WTC11 (cell line): ENCODE data around the gene RNF19B. TPM values are rescaled to one million over a fixed set of nuclear protein-coding genes. Genes with fewer than 3 reads are reported as not detected.

Source experiments
- ATAC-seq: fragments of 200-7000 bp; cut with Tn5 transposase; 2 replicates; pipeline ENCODE4 v1.10.0; 2021; ENCODE audit warnings: mild to moderate bottlenecking, moderate library complexity
- CTCF ChIA-PET: fragments of 300-600 bp; sonication (Branson Sonifier 250); formaldehyde crosslinking; loops from one replicate; lab custom pipeline; 2021; ENCODE audit warnings: antibody characterized with exemption; lab: Charles Lee
- POLR2A ChIA-PET: fragments of 350-600 bp; sonication (Branson Sonifier 250); formaldehyde crosslinking; loops from one replicate; lab custom pipeline; 2021; ENCODE audit warnings: antibody characterized with exemption; lab: Charles Lee
- DNase-seq: peaks from one replicate; pipeline ENCODE4 v3.0.0; 2021; ENCODE audit warnings: low spot score
- H3K27ac Mint-ChIP-seq: 2 replicates; pipeline ENCODE4 v1.8.0; 2021; ENCODE audit warnings: mixed read lengths
- H3K27me3 Mint-ChIP-seq: 2 replicates; pipeline ENCODE4 v1.8.0; 2021; ENCODE audit warnings: low read depth, mild to moderate bottlenecking, moderate library complexity, mixed read lengths
- H3K36me3 Mint-ChIP-seq: 2 replicates; pipeline ENCODE4 v1.8.0; 2021; ENCODE audit warnings: mixed read lengths
- H3K4me1 Mint-ChIP-seq: 2 replicates; pipeline ENCODE4 v1.8.0; 2022; ENCODE audit warnings: mixed read lengths
- H3K4me3 Mint-ChIP-seq: 2 replicates; pipeline ENCODE4 v1.8.0; 2021; ENCODE audit warnings: mild to moderate bottlenecking, moderate library complexity, mixed read lengths
- H3K9me3 Mint-ChIP-seq: 2 replicates; pipeline ENCODE4 v1.8.0; 2021; ENCODE audit warnings: mixed read lengths
- CREB1 ChIP-seq: sonication (generic); formaldehyde crosslinking; IDR thresholded peaks from 2 replicates; pipeline ENCODE4 v1.8.0; 2023; ENCODE audit warnings: mild to moderate bottlenecking, missing genetic modification reagents
- EMX1 ChIP-seq: fragments of 250-450 bp; sonication (Bioruptor Pico); IDR thresholded peaks from 2 replicates; pipeline ENCODE4 v1.8.0; 2021; ENCODE audit warnings: mild to moderate bottlenecking
- ESRRA ChIP-seq: sonication (generic); formaldehyde crosslinking; IDR thresholded peaks from 2 replicates; pipeline ENCODE4 v1.8.1; 2022; ENCODE audit warnings: mild to moderate bottlenecking, missing genetic modification reagents, borderline replicate concordance
- FOXK1 ChIP-seq: sonication (generic); formaldehyde crosslinking; IDR thresholded peaks from 2 replicates; pipeline ENCODE4 v1.8.0; 2022; ENCODE audit warnings: mild to moderate bottlenecking, moderate library complexity, missing genetic modification reagents
- FOXP1 ChIP-seq: sonication (generic); formaldehyde crosslinking; IDR thresholded peaks from 2 replicates; pipeline ENCODE4 v1.8.0; 2022; ENCODE audit warnings: missing genetic modification reagents, mild to moderate bottlenecking, moderate library complexity, borderline replicate concordance
- HMGA2 ChIP-seq: fragments of 250-450 bp; sonication (Bioruptor Pico); IDR thresholded peaks from 2 replicates; pipeline ENCODE4 v1.4.0; 2021; ENCODE audit warnings: mild to moderate bottlenecking, moderate library complexity
- KAT7 ChIP-seq: sonication (generic); formaldehyde crosslinking; IDR thresholded peaks from 2 replicates; pipeline ENCODE4 v1.8.1; 2023; ENCODE audit warnings: missing genetic modification reagents, mild to moderate bottlenecking, borderline replicate concordance
- NFATC4 ChIP-seq: fragments of 250-450 bp; sonication (Bioruptor Pico); IDR thresholded peaks from 2 replicates; pipeline ENCODE4 v1.9.0; 2021; ENCODE audit warnings: mild to moderate bottlenecking
- NFYB ChIP-seq: sonication (generic); formaldehyde crosslinking; conservative IDR thresholded peaks from 2 replicates; pipeline ENCODE4 v1.8.0; 2022; ENCODE audit warnings: low read depth, missing genetic modification reagents
- NR2C2 ChIP-seq: sonication (generic); formaldehyde crosslinking; IDR thresholded peaks from 2 replicates; pipeline ENCODE4 v1.8.0; 2022; ENCODE audit warnings: mild to moderate bottlenecking, missing genetic modification reagents
- SMAD4 ChIP-seq: sonication (generic); formaldehyde crosslinking; IDR thresholded peaks from 2 replicates; pipeline ENCODE4 v1.8.0; 2022; ENCODE audit warnings: mild to moderate bottlenecking, missing genetic modification reagents
- SP1 ChIP-seq: sonication (generic); formaldehyde crosslinking; conservative IDR thresholded peaks from 2 replicates; pipeline ENCODE4 v1.8.1; 2022; ENCODE audit warnings: missing genetic modification reagents
- TCF7 ChIP-seq: sonication (generic); formaldehyde crosslinking; IDR thresholded peaks from 2 replicates; pipeline ENCODE4 v1.8.0; 2022; ENCODE audit warnings: mild to moderate bottlenecking, low read depth, missing genetic modification reagents, moderate library complexity
- TEAD4 ChIP-seq: sonication (generic); formaldehyde crosslinking; IDR thresholded peaks from 2 replicates; pipeline ENCODE4 v1.8.0; 2022; ENCODE audit warnings: mild to moderate bottlenecking, missing genetic modification reagents
- TP53 ChIP-seq: sonication (generic); formaldehyde crosslinking; IDR thresholded peaks from 2 replicates; pipeline ENCODE4 v1.8.1; 2023; ENCODE audit warnings: mild to moderate bottlenecking, missing genetic modification reagents
- ZNF138 ChIP-seq: sonication (generic); formaldehyde crosslinking; conservative IDR thresholded peaks from 2 replicates; pipeline ENCODE4 v1.8.1; 2022; ENCODE audit warnings: mild to moderate bottlenecking, moderate library complexity, missing genetic modification reagents
- ZNF416 ChIP-seq: fragments of 250-450 bp; sonication (Bioruptor Pico); IDR thresholded peaks from 2 replicates; pipeline ENCODE4 v1.9.0; 2021; ENCODE audit warnings: mild to moderate bottlenecking, inconsistent platforms
- total RNA-seq: library from RNA; stranded (reverse); gene quantifications from 3 replicates; pipeline ENCODE4 v1.2.3, GENCODE V29; 2021
- TF ChIP-seq, protein P1 (sequence below): sonication (generic); formaldehyde crosslinking; IDR thresholded peaks from 2 replicates; pipeline ENCODE4 v1.8.1; 2023; ENCODE audit warnings: mild to moderate bottlenecking, missing genetic modification reagents
- TF ChIP-seq, protein P2 (sequence below): sonication (generic); formaldehyde crosslinking; IDR thresholded peaks from 2 replicates; pipeline ENCODE4 v1.8.0; 2023; ENCODE audit warnings: mild to moderate bottlenecking, missing genetic modification reagents
- TF ChIP-seq, protein P3 (sequence below): sonication (generic); formaldehyde crosslinking; conservative IDR thresholded peaks from 2 replicates; pipeline ENCODE4 v1.8.1; 2022; ENCODE audit warnings: mild to moderate bottlenecking, missing genetic modification reagents
- TF ChIP-seq, protein P4 (sequence below): sonication (generic); formaldehyde crosslinking; IDR thresholded peaks from 2 replicates; pipeline ENCODE4 v1.8.1; 2022; ENCODE audit warnings: mild to moderate bottlenecking, moderate library complexity, missing genetic modification reagents
- TF ChIP-seq, protein P5 (sequence below): sonication (generic); formaldehyde crosslinking; IDR thresholded peaks from 2 replicates; pipeline ENCODE4 v1.8.1; 2022; ENCODE audit warnings: low read depth, mild to moderate bottlenecking, moderate library complexity, missing genetic modification reagents, borderline replicate concordance
- TF ChIP-seq, protein P6 (sequence below): sonication (generic); formaldehyde crosslinking; IDR thresholded peaks from 2 replicates; pipeline ENCODE4 v1.8.1; 2023; ENCODE audit warnings: mild to moderate bottlenecking, missing genetic modification reagents, borderline replicate concordance
- TF ChIP-seq, protein P7 (sequence below): sonication (generic); formaldehyde crosslinking; IDR thresholded peaks from 2 replicates; pipeline ENCODE4 v1.8.0; 2022; ENCODE audit warnings: mild to moderate bottlenecking, missing genetic modification reagents

RNF19B gene
- total RNA-seq, 1 experiment from 2014 or later, result 21.9 TPM

DNA sequence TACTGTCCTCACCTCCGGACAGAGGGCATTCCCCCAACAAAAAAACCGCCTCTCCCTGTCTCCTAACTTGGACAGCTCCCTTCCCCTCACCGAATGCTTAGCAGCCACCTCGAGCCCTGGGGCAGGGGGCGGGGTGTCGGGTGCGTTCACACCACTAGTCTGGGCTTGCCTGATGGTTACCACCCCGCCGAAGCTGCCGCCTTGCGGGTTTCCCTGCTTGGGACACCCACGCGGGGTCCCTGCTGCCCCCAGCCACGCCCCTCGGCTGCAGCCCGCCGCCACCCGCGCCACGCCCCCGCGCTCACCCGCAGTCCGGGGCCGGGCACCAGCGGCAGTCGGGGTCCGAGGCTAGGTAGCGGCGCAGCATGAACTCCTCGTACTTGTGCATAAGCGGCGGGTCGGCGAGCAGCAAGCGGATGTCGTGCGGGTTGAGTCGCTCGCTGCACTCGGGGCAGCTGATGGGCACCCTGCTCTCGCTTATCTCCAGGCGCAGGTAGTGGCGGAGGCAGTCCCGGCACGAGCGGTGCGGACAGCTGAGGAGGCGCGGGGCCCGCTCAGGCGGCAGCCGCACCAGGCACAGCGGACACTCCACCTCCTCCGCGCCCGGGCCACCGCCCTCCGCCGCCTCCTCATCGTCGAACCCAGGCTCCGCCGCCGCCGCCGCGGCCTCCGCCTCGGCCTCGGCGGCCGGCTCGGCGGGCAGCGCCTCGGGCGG is 706 bp downstream of the RNF19B start:
- H3K27me3 Mint-ChIP-seq, result peaks cover 35% of the 10 kb centered on the region
- ATAC-seq (peak; percentile 36), DNase-seq (peak; percentile 75)
- peaks cover 28% of the 10 kb centered on the region for H3K4me1 Mint-ChIP-seq
- H3K27ac Mint-ChIP-seq, result no peak overlapping the region
- H3K9me3 Mint-ChIP-seq, result no peaks in the 10 kb centered on the region
- H3K4me3 Mint-ChIP-seq, result peak overlapping the region; percentile 69
- H3K36me3 Mint-ChIP-seq, result no peaks in the 10 kb centered on the region
- ChIA-PET CTCF (interaction anchor here (0.6 to 2.6 kb wide), 10 partner anchors 21 to 236 kb away, joined by 3 to 13 read pairs (median 6); no protein-coding TSS in a partner anchor), POLR2A (interaction anchor here (0.7 to 2.1 kb wide), 9 partner anchors 9 to 570 kb away, joined by 3 to 8 read pairs (median 4); partner anchors contain the start of gene BSDC1)
- peak; percentile 66; the same call in 1 of the 2 replicates for TF ChIP-seq FOXK1 (CRISPR knock-in tag)
- no peak for TF ChIP-seq TP53
- no peak for TF ChIP-seq TCF7 (CRISPR knock-in tag)
- TF ChIP-seq, protein P1, sequence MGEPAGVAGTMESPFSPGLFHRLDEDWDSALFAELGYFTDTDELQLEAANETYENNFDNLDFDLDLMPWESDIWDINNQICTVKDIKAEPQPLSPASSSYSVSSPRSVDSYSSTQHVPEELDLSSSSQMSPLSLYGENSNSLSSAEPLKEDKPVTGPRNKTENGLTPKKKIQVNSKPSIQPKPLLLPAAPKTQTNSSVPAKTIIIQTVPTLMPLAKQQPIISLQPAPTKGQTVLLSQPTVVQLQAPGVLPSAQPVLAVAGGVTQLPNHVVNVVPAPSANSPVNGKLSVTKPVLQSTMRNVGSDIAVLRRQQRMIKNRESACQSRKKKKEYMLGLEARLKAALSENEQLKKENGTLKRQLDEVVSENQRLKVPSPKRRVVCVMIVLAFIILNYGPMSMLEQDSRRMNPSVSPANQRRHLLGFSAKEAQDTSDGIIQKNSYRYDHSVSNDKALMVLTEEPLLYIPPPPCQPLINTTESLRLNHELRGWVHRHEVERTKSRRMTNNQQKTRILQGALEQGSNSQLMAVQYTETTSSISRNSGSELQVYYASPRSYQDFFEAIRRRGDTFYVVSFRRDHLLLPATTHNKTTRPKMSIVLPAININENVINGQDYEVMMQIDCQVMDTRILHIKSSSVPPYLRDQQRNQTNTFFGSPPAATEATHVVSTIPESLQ (CRISPR knock-in tag), result no peak
- peak; percentile 69 for TF ChIP-seq SP1 (CRISPR knock-in tag)
- TF ChIP-seq, protein P2, sequence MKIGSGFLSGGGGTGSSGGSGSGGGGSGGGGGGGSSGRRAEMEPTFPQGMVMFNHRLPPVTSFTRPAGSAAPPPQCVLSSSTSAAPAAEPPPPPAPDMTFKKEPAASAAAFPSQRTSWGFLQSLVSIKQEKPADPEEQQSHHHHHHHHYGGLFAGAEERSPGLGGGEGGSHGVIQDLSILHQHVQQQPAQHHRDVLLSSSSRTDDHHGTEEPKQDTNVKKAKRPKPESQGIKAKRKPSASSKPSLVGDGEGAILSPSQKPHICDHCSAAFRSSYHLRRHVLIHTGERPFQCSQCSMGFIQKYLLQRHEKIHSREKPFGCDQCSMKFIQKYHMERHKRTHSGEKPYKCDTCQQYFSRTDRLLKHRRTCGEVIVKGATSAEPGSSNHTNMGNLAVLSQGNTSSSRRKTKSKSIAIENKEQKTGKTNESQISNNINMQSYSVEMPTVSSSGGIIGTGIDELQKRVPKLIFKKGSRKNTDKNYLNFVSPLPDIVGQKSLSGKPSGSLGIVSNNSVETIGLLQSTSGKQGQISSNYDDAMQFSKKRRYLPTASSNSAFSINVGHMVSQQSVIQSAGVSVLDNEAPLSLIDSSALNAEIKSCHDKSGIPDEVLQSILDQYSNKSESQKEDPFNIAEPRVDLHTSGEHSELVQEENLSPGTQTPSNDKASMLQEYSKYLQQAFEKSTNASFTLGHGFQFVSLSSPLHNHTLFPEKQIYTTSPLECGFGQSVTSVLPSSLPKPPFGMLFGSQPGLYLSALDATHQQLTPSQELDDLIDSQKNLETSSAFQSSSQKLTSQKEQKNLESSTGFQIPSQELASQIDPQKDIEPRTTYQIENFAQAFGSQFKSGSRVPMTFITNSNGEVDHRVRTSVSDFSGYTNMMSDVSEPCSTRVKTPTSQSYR (CRISPR knock-in tag), result no peak
- no peak for TF ChIP-seq EMX1 (CRISPR knock-in tag)
- TF ChIP-seq ZNF416, result no peak
- TF ChIP-seq NR2C2, result no peak
- TF ChIP-seq, protein P3, sequence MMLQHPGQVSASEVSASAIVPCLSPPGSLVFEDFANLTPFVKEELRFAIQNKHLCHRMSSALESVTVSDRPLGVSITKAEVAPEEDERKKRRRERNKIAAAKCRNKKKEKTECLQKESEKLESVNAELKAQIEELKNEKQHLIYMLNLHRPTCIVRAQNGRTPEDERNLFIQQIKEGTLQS (CRISPR knock-in tag), result no peak
- TF ChIP-seq, protein P4, sequence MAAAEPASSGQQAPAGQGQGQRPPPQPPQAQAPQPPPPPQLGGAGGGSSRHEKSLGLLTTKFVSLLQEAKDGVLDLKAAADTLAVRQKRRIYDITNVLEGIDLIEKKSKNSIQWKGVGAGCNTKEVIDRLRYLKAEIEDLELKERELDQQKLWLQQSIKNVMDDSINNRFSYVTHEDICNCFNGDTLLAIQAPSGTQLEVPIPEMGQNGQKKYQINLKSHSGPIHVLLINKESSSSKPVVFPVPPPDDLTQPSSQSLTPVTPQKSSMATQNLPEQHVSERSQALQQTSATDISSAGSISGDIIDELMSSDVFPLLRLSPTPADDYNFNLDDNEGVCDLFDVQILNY (CRISPR knock-in tag), result 0 out of 2 replicates have a peak, but pooled peaks have one; percentile 55
- 0 out of 2 replicates have a peak, but pooled peaks have one; percentile 17 for TF ChIP-seq NFYB (CRISPR knock-in tag)
- TF ChIP-seq NFATC4 (CRISPR knock-in tag), result no peak
- 0 out of 2 replicates have a peak, but pooled peaks have one; percentile 22 for TF ChIP-seq ESRRA (CRISPR knock-in tag)
- no peak for TF ChIP-seq SMAD4 (CRISPR knock-in tag)
- TF ChIP-seq CREB1 (CRISPR knock-in tag), result no peak
- TF ChIP-seq FOXP1 (CRISPR knock-in tag), result peak; percentile 83
- TF ChIP-seq KAT7 (CRISPR knock-in tag), result 0 out of 2 replicates have a peak, but pooled peaks have one; percentile 34
- TF ChIP-seq ZNF138 (CRISPR knock-in tag), result no peak
- no peak for TF ChIP-seq TEAD4 (CRISPR knock-in tag)
- TF ChIP-seq, protein P5, sequence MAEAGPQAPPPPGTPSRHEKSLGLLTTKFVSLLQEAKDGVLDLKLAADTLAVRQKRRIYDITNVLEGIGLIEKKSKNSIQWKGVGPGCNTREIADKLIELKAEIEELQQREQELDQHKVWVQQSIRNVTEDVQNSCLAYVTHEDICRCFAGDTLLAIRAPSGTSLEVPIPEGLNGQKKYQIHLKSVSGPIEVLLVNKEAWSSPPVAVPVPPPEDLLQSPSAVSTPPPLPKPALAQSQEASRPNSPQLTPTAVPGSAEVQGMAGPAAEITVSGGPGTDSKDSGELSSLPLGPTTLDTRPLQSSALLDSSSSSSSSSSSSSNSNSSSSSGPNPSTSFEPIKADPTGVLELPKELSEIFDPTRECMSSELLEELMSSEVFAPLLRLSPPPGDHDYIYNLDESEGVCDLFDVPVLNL, result no peak
- TF ChIP-seq HMGA2, result no peak
- TF ChIP-seq, protein P6, sequence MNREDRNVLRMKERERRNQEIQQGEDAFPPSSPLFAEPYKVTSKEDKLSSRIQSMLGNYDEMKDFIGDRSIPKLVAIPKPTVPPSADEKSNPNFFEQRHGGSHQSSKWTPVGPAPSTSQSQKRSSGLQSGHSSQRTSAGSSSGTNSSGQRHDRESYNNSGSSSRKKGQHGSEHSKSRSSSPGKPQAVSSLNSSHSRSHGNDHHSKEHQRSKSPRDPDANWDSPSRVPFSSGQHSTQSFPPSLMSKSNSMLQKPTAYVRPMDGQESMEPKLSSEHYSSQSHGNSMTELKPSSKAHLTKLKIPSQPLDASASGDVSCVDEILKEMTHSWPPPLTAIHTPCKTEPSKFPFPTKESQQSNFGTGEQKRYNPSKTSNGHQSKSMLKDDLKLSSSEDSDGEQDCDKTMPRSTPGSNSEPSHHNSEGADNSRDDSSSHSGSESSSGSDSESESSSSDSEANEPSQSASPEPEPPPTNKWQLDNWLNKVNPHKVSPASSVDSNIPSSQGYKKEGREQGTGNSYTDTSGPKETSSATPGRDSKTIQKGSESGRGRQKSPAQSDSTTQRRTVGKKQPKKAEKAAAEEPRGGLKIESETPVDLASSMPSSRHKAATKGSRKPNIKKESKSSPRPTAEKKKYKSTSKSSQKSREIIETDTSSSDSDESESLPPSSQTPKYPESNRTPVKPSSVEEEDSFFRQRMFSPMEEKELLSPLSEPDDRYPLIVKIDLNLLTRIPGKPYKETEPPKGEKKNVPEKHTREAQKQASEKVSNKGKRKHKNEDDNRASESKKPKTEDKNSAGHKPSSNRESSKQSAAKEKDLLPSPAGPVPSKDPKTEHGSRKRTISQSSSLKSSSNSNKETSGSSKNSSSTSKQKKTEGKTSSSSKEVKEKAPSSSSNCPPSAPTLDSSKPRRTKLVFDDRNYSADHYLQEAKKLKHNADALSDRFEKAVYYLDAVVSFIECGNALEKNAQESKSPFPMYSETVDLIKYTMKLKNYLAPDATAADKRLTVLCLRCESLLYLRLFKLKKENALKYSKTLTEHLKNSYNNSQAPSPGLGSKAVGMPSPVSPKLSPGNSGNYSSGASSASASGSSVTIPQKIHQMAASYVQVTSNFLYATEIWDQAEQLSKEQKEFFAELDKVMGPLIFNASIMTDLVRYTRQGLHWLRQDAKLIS (CRISPR knock-in tag), result no peak
- TF ChIP-seq, protein P7, sequence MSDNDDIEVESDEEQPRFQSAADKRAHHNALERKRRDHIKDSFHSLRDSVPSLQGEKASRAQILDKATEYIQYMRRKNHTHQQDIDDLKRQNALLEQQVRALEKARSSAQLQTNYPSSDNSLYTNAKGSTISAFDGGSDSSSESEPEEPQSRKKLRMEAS (CRISPR knock-in tag), result no peak
